Activated naive CD8-positive, alpha-beta T cell (primary cell): ENCODE data around the gene VWA8.
A peak's percentile ranks its signal among the peaks of the same experiment; 100 is the strongest.

Experiments used
- H3K27ac Mint-ChIP-seq: one replicate; pipeline ENCODE4 v1.8.0; 2021; ENCODE audit warnings: mixed read lengths
- H3K27me3 Mint-ChIP-seq: one replicate; pipeline ENCODE4 v1.8.0; 2021; ENCODE audit warnings: mixed read lengths
- H3K36me3 Mint-ChIP-seq: one replicate; pipeline ENCODE4 v1.8.0; 2021; ENCODE audit warnings: mixed read lengths
- H3K4me1 Mint-ChIP-seq: one replicate; pipeline ENCODE4 v1.8.0; 2021; ENCODE audit warnings: low read depth, mixed read lengths
- H3K4me3 Mint-ChIP-seq: one replicate; pipeline ENCODE4 v1.8.0; 2021; ENCODE audit warnings: mild to moderate bottlenecking, mixed read lengths
- H3K9me3 Mint-ChIP-seq: one replicate; pipeline ENCODE4 v1.8.0; 2021; ENCODE audit warnings: low read depth, mixed read lengths

The VWA8 gene

DNA sequence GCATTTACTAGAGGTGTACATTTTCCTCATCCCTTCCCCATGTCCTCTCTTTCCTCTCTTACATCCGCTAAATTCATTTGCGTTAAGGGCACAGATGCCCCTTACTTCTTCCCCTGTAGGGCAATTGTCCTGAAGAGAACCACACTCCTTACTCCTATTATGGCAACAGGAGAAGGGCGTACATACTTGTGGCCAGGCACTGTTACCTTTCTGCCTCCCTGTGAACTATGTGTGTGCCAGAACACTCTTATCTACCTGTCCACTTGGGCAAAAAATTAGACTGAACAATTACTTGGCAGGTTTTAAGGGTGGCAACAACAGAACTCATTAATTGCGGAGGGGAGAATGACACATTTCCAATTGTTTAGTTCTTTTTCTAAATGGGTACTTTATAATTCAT, 351.1 kb downstream of the VWA8 start:
- Mint-ChIP-seq H3K9me3 (no peaks in the 10 kb centered on the region), H3K4me3 (no peak overlapping the region), H3K4me1 (no peaks in the 10 kb centered on the region), H3K27ac (no peak overlapping the region), H3K27me3 (no peaks in the 10 kb centered on the region), H3K36me3 (peaks cover 28% of the 10 kb centered on the region)

DNA sequence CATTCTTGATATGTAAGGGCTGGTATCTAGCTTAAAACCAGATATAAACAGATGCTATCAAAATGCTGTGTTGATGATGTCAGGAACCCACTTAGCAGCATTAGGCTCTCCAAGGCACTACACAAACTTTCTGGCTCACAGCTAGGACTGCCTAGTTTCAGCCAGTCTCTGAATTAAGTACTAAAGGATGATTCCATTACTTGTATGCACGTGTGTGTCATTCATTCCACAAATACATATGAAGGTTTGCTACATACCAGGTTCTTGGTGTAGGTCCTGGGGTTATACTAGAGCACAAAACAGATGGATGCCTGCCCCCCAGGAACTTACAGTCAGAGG, 352.1 kb downstream of the VWA8 start:
- Mint-ChIP-seq H3K27me3 (no peaks in the 10 kb centered on the region), H3K27ac (no peak overlapping the region), H3K9me3 (no peaks in the 10 kb centered on the region), H3K36me3 (peaks cover 25% of the 10 kb centered on the region), H3K4me3 (no peak overlapping the region), H3K4me1 (no peaks in the 10 kb centered on the region)

DNA sequence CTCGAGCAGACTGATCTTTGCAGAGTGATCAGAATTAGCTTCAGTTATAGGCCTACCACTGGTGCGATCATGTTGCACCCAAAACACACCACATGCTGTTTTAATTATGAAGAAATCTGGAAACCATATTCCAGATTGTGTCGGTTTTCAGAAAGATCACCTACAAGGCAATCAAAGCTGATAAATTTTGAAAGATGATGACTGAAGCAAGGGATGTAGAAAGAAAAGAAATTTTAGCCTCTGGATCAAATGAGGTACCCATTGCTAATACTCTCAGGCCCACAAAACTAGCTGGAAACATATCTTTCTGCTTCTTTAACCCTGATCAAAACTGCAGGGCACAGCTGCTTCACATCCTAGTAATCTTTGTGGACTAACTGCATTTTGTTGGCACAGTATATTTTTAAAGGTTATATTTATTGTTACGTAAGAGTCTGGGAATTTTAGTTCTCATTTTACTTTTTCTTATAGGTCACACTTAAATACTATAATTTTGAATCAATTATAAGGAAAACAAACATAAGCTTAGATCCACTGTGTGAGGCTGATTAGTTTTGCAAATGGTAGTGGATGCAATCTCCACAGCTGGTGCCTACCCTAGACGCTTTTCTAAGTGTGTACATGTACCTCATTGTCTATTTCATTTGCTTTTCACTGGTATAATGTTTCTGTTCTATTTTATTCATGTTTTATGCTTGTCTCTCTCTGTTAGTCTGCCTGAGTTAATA, 352.6 kb downstream of the VWA8 start:
- Mint-ChIP-seq H3K9me3 (no peaks in the 10 kb centered on the region), H3K27ac (no peak overlapping the region), H3K36me3 (peaks cover 27% of the 10 kb centered on the region)

DNA sequence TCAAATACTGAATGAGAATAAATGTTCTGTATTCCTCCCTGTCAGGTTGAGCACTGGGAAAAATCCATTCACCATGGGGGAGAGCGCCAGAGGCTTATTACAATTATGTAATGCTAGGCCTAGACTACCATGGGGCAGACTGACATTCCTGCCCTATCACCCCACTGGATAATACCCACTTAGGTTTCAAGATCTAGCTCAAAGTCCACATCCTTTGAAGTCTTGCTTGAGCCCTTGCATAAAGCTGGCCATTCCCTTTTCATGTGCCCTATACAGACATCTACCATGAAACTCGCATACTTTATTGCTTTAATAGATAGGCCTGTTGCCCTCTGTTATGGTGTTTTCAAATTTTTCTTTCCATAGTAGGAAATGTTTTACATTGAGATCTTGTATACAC, 354.3 kb downstream of the VWA8 start:
- Mint-ChIP-seq H3K9me3 (no peaks in the 10 kb centered on the region), H3K36me3 (peaks cover 36% of the 10 kb centered on the region)

More for the DNA sequence above, 352.6 kb downstream of the VWA8 start:
- Mint-ChIP-seq H3K4me1 (no peaks in the 10 kb centered on the region), H3K27me3 (no peaks in the 10 kb centered on the region), H3K4me3 (no peak overlapping the region)

DNA sequence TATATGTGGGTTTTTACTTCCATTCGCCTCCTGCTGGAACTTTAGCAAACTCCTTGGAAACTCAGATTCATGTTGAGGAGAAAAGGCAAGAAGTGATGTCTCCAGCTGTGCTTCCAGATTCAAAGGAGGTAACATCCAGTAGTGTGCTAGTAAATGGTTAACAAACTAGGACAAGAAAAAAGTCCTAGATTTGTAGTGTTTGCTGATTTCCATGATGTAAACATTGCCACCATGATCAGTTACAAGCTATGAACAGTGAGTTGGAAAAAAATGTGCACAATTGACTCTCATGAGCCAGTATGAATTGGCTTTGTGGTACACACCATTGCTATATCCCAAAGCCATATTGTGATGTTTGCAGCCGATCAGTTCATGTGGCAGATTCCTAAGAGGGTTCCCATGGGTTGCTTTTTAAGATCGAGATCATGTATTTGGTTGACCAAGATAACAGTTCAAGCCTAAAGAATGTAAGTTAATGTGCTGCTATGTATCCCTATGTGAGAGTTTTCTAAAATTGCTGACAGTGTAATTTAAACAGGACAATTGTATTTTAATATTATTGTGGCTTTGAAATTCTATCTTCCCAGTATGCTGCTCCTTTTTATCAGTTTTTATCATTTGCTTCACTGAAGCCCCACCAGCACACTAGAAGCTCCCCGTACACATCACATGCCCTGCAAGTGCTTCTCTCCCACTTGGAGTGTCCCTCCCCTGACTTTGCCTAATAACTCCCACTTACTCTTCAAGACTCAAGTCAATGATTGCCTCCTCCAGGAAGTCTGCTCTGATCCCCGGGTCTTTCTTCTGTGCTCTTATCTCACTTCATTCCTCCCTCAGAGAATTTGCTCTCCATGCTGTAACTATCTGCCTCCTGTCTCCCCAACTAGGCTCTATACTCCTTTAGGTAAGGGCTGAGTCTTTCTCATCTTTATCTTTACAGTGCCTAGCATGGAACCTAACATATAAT, 355.3 kb downstream of the VWA8 start:
- Mint-ChIP-seq H3K27me3 (no peaks in the 10 kb centered on the region), H3K36me3 (peaks cover 38% of the 10 kb centered on the region), H3K27ac (no peak overlapping the region), H3K4me3 (no peak overlapping the region), H3K4me1 (no peaks in the 10 kb centered on the region), H3K9me3 (no peaks in the 10 kb centered on the region)

More for the DNA sequence above, 354.3 kb downstream of the VWA8 start:
- Mint-ChIP-seq H3K27me3 (no peaks in the 10 kb centered on the region), H3K27ac (no peak overlapping the region), H3K4me1 (no peaks in the 10 kb centered on the region), H3K4me3 (no peak overlapping the region)

DNA sequence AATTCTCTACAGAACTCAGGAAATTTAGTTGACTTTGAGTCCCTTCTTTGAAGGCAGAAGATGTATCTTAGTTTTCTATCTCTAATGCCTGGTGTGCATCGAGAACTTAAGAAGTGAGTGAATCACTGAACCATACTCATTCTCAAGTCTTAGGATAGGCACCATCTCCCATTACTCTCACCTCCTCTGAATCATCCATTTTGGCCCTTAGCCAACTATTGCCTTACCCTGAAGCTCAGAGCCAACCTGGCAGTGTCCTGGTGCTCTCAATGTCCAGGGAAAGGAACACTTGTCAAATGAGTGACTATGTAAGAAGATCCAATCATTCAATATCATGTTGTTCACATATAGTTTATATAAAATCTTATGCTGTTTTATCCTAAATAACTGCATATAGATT, 357.0 kb downstream of the VWA8 start:
- Mint-ChIP-seq H3K9me3 (no peaks in the 10 kb centered on the region), H3K27ac (no peak overlapping the region), H3K27me3 (no peaks in the 10 kb centered on the region), H3K36me3 (peaks cover 40% of the 10 kb centered on the region), H3K4me1 (no peaks in the 10 kb centered on the region), H3K4me3 (no peak overlapping the region)

DNA sequence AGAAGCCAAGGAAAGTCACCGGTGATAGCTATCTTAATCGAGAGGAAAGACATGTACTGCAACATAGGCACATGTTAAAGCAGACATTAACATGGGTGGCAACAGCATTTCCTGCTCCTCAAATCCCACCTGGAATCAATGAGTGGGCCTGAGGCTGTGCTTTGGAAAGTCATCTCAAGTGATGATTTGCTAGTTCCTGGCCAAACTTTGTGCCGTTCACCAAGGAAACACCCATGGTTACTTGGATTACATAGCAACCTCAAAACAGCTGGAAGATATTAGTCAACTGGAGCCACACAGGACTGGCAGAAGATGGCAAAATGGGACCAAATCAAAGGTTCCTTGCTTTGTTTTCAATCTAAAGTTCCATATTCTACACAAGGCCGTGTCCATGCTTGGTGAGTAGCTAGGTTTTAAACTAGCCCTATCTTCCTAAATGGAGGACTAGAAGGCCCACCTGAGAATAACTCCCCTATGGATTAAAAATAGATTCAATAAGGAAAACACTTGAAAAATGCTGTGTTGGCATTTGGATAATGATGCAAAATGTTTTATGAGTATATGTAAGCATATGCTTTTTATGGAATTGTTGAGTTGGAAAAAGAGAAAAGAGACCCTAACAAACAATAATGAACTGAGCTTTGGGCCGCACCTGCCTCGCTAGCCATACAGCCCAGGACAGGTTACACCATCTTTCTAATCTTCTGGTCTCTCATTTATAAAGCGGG, 359.0 kb downstream of the VWA8 start:
- peaks cover 37% of the 10 kb centered on the region for H3K36me3 Mint-ChIP-seq
- peaks cover 4% of the 10 kb centered on the region for H3K4me1 Mint-ChIP-seq
- H3K27me3 Mint-ChIP-seq: no peaks in the 10 kb centered on the region
- H3K4me3 Mint-ChIP-seq: no peak overlapping the region
- H3K27ac Mint-ChIP-seq: no peak overlapping the region
- H3K9me3 Mint-ChIP-seq: no peaks in the 10 kb centered on the region

DNA sequence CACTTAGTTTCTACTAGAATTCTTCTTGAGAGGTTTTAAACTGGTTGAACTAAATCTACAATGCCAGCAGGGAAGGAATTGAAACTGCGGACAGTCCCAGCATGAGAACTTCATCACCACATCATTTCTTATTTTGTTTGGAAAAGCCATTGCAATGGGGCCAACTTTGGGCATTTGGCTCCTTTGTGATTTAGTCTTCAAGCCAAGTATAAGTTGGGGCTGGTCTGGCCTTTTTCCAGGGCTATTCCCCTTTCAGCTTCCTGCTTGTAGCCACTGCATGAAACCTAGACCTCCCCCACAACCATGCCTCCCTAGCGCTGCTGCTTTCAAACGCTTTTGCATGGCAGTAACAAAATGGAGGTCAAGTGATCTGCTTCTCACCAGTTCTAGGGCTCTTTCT, 361.3 kb downstream of the VWA8 start:
- H3K4me3 Mint-ChIP-seq: no peak overlapping the region
- peaks cover 10% of the 10 kb centered on the region for H3K4me1 Mint-ChIP-seq
- H3K27ac Mint-ChIP-seq: no peak overlapping the region
- no peaks in the 10 kb centered on the region for H3K9me3 Mint-ChIP-seq
- H3K27me3 Mint-ChIP-seq: no peaks in the 10 kb centered on the region
- peaks cover 26% of the 10 kb centered on the region for H3K36me3 Mint-ChIP-seq

DNA sequence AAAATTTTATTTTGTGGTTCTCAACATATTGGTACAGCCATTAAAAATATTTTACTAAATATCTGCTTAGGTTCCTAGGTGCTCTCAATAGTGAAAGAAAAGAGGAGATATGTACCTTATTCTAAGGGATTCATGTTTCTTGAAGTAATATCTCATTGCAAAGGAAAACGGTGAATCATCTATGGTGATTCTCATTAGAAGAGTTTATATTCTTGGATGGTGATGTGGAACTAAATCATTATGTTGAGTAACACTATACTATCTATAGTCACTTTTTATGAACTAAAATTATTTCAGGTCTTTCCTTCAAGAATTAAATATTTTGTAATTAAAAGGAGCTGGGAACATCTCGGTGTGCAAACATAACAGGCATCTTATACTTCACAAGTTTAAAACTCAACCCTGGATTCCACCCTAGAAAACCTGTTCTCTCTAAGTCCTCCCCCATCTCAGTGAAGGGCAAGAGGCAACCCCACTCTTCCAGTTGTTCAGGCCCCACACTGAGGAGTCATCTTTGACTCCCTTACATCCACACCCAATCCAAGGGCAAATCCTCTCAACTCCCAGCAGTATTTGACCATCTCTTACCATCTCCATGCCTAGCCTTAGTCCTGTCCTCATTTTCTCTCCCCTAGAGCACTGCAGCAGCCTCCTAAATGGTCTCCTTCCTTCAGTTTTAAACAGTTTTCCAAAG, 363.4 kb downstream of the VWA8 start:
- H3K27ac Mint-ChIP-seq: no peak overlapping the region

DNA sequence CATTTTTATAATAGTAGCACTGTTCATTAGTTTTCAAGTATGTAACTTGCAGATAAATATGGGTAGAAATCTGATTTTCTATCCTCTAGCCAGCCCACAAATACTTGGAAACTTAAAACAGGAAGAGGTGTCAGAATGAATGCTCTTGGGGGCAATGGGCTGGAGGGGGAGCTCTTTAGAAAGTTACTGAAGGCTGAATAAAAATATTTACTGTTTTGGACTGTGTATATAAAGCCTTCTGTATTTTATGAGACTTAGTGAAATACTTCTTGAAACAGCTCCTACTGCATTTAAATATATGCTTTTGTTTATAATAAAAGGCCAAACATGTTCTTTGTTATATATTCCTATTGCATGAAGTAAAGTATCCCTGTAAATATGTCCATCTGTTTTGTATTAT, 364.7 kb downstream of the VWA8 start:
- H3K27ac Mint-ChIP-seq: no peak overlapping the region
- peaks cover 10% of the 10 kb centered on the region for H3K4me1 Mint-ChIP-seq
- H3K9me3 Mint-ChIP-seq: no peaks in the 10 kb centered on the region
- peaks cover 15% of the 10 kb centered on the region for H3K36me3 Mint-ChIP-seq
- no peak overlapping the region for H3K4me3 Mint-ChIP-seq
- no peaks in the 10 kb centered on the region for H3K27me3 Mint-ChIP-seq

More for the DNA sequence above, 363.4 kb downstream of the VWA8 start:
- Mint-ChIP-seq H3K27me3 (no peaks in the 10 kb centered on the region), H3K4me1 (peaks cover 10% of the 10 kb centered on the region), H3K9me3 (no peaks in the 10 kb centered on the region), H3K4me3 (no peak overlapping the region), H3K36me3 (peaks cover 17% of the 10 kb centered on the region)

DNA sequence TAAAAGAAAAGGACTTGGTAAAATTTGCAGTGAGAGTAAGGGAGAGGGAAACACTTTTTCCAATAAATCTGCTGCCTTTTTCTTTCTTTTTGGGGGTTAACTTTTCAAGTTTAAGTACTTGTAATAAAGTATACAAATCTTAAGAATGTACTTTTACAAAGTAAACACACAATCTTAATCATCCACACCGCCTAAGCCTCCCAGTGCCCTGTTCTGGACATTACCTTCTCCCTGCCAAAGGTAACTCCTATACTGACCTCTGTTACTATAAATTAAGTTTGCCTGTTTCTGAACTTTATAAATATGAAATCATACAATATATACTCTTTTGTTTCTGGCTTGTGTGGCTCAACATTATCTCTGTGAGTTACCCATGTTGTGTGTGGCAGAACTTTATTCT, 365.6 kb downstream of the VWA8 start:
- Mint-ChIP-seq H3K27ac (no peak overlapping the region), H3K4me3 (no peak overlapping the region), H3K27me3 (no peaks in the 10 kb centered on the region), H3K4me1 (peaks cover 12% of the 10 kb centered on the region), H3K36me3 (peaks cover 12% of the 10 kb centered on the region), H3K9me3 (no peaks in the 10 kb centered on the region)

DNA sequence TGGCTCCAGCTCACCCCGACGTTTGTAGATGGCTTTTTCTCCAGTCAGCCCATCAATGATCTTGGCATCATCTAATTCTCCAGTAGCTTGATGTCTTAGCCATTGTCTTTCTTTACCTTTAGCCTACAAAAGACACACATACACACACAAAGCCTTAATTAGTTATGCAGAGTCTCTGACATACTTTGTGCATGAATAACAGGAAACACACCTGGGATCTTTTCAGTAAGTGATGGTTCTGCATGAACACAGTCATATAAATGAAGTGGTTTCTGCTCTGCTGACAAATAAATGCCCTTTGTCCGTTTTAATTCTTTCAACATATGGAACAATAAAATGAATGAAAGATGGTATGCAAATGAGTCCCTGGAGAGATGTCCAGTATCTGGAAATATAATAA, 370.3 kb downstream of the VWA8 start:
- Mint-ChIP-seq H3K4me3 (no peak overlapping the region), H3K27me3 (no peaks in the 10 kb centered on the region), H3K36me3 (peaks cover 18% of the 10 kb centered on the region), H3K4me1 (peaks cover 9% of the 10 kb centered on the region), H3K27ac (no peak overlapping the region), H3K9me3 (no peaks in the 10 kb centered on the region)

DNA sequence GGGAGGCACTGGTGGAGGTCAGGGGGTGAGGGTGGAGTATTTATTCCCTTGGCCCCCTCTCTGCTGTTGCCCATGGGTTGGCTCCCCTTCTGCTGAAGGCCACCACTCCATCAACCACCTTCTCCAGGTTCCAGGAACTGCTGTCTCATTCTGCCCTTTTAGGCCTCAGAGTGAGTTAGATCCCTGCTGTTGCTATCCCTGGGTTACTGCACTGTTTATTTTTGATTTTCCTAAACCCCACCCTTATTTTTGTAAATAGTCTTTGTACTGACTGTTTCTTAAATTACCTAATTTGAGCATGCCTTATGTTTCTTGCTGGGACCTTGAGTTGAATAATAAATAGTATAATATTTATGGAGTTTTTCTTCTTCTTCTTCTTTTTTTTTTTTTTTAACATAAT, 370.8 kb downstream of the VWA8 start:
- Mint-ChIP-seq H3K4me3 (no peak overlapping the region), H3K27me3 (no peaks in the 10 kb centered on the region), H3K4me1 (peaks cover 9% of the 10 kb centered on the region), H3K27ac (no peak overlapping the region), H3K36me3 (peaks cover 18% of the 10 kb centered on the region), H3K9me3 (no peaks in the 10 kb centered on the region)

DNA sequence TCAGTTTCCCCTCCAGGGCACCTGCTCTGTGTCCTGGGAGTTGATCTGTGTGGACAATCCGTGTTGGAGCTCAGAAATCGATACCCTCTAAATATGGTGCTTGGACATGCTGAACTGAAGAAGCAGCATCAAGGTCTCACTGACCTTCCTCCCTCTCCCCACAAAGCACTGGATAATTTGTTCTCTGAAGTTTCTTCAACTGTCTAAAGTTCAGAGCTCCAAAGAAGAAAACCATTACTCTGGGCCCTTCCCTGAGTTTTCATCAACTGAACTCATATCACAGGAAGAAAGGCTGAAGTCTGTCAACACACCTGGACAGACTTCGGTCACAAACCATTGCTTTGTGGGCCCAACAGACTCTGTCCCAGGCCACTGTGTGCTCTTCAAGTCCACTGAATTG, 371.5 kb downstream of the VWA8 start:
- Mint-ChIP-seq H3K36me3 (peaks cover 23% of the 10 kb centered on the region), H3K9me3 (no peaks in the 10 kb centered on the region), H3K4me1 (peaks cover 9% of the 10 kb centered on the region), H3K27ac (peak overlapping the region; percentile 58), H3K4me3 (no peak overlapping the region), H3K27me3 (no peaks in the 10 kb centered on the region)
